ACHN (cell line): ENCODE measurements around the gene PPEF2.
"Not testable (repeated sequence)": the region's sequence is repeated elsewhere in the genome, so short reads cannot be mapped to it uniquely, and the experiment has no call there.

ENCODE experiments used
- DNase-seq: peaks from one replicate; pipeline ENCODE4 v3.0.0-alpha.2; 2015
- in situ Hi-C: cut with HindIII; loops from 2 replicates; pipeline ENCODE4 v1.10.0; 2017; ENCODE audit warnings: low sequenced_read_pairs, low pct_ligation_motif_present, low pct_unique_long_range_greater_than_20kb

PPEF2 gene, protein sequence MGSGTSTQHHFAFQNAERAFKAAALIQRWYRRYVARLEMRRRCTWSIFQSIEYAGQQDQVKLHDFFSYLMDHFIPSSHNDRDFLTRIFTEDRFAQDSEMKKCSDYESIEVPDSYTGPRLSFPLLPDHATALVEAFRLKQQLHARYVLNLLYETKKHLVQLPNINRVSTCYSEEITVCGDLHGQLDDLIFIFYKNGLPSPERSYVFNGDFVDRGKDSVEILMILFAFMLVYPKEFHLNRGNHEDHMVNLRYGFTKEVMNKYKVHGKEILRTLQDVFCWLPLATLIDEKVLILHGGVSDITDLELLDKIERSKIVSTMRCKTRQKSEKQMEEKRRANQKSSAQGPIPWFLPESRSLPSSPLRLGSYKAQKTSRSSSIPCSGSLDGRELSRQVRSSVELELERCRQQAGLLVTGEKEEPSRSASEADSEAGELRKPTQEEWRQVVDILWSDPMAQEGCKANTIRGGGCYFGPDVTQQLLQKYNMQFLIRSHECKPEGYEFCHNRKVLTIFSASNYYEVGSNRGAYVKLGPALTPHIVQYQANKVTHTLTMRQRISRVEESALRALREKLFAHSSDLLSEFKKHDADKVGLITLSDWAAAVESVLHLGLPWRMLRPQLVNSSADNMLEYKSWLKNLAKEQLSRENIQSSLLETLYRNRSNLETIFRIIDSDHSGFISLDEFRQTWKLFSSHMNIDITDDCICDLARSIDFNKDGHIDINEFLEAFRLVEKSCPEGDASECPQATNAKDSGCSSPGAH

GRCh38 chr4:75902352-75902751 is at the start of gene PPEF2:
Gene PPEF2 (minus strand): TSS chr4:75902452. CDS start chr4:75896325, 6,127 bp downstream.
- in situ Hi-C loops: no loop called here
- no peak for DNase-seq

DNA sequence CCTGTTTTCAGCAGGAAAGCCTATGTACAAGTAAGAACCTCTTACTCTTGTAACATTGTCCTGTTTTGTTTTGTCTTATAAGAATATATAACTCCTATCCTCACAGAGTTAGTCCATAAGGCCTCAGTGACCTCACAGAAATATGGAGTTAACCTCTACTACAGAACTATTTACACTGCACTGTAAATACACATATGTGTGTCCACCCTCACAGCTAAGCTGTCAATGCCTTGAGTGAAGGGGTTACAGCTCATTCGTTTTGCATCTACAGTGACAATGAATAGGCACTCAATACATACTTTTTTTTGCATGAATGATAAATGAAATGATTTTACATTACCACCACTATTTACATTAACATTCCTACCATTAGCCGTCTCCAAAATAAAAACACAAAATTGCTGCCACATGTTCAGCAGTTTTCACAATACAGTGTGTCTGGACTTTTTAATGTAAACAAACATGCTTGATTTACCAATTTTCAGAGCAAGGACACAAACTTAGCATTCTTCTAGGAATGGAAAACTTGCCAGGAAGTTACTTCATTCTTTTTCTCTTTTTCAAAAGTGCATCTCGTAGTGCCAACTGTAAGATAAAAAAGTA is 48.1 kb upstream of the PPEF2 start:
- no peak for DNase-seq
- in situ Hi-C loops: no loop called here

- DNase-seq: no peak
- in situ Hi-C loops: no loop called here
These were observed 46.7 kb upstream of the PPEF2 start for GRCh38 chr4:75948822-75949444.

DNA sequence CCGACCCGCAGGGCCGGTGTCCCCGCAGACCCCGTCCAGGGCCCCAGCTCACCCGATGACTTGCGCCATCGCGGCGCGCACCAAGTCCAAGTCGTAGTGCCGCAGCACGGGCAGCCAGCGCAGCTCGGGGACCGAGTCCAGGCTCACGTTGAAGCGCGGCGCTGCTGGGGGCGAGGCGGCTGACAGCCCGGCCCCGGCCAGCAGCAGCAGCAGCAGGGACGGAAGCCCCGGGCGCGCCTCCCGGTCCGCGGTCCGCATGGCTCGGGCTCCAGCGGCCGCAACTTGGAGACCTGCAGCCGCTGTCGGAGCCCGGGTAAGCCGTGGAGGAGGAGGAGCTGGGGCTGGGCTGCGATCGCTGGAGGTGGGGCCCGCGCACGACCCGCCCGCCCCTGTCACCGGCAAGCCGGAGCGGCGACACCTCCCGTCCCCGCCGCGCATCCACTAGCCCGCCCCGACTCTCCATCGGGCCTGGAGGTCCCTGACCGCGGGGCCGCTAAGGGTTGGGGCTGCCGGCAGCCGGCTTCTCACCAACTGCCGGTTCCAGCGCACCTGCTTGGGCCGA is 38.5 kb upstream of the PPEF2 start, which contains the start of gene NAAA:
NAAA (minus strand) TSS at position 322 of the 562 bp plus-strand sequence; CDS start at position 258, 64 bp downstream.
- DNase-seq: peak; percentile 56
- in situ Hi-C loops: no loop called here

DNA sequence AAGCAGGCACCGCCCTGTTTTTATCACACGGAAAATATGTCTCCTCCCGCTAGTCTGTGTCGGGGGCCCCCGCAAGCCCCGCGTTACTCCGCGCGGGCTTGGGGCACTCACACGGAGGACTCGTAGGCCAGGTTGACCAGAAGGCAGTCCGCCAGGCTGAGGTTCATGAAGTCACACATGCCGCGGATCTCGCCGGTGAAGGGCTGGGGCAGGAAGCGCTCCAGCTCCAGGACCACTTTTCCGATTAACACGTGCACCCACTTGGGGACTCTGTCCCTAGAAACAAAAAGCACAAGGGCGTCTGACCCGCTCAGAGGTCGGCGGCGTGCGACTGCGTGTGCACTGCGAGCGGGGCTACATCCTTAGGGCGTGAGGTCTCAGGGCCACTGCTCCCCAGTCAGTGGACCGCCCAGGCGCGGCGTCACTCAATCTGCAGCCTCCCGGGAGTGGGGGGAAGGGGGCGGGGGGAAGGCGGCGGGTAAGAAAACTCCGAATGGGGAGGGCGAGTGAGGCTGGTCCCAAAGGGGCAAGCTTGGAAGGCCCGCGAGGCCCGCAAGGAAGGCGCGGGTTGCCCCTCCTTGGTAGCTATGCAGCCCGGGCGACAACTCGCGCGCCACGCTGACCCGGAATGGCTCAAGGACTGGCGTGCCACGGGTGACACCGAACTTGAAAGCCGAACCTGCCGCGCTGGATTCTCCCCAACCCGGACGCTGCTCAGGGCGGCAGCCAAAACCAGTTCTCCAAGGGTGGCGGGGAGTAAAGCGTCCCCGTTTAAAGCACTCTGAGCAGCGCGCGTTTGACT is 37.8 kb upstream of the PPEF2 start:
- peak; percentile 70 for DNase-seq
- in situ Hi-C loops: no loop called here

DNA sequence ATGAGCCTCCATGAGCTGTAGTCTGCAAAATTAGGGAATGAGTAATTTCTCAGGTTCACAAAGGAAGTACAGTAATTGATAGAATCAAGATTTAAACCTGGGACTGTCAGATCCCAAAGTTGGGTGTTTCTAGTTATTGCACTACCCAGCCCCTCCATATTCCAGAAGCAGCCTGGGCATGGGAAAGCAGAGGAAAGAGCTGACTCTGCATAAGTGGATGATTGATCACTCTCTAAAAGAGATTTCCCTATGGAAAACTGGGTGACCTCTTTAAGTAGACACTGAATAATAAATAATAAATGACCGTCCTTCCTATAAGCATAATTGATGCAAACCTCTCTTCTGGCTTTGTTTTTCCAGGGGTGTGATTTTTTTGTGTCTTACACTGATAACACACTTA is 33.4 kb upstream of the PPEF2 start:
- DNase-seq: no peak
- in situ Hi-C loops: no loop called here

DNA sequence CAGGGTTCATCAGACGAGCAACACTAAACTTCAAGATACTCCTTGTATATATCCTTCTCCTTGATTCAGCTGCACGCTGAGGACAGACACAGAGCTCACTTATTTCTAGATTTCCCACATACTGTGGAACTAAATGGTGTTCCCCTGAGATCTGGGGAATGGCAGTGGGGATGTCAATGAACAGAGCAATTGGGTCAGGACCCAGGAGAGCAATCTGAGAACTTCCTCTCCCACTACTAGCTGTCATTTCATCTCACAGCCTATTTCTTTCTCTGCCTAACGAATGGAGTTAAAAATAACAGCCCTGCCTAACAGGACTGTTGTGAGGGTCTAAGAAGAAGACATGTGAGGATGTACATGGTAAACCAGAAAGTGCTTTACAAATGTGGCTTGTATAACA is 27.9 kb upstream of the PPEF2 start:
- no peak for DNase-seq
- in situ Hi-C loops: no loop called here

DNA sequence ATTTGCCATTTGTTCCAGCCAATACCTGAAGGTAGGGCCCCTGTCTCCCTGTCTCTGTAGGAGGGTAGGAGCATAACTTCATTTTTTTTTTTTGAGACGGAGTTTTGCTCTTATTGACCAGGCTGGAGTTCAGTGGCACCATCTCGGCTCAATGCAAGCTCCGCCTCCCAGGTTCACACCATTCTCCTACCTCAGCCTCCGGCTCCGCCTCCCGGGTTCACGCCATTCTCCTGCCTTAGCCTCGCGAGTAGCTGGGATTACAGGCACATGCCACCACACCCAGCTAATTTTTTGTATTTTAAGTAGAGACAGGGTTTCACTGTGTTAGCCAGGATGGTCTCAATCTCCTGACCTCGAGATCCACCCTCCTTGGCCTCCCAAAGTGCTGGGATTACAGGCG is 22.7 kb upstream of the PPEF2 start:
- DNase-seq, in situ Hi-C loops: not testable (repeated sequence)

DNA sequence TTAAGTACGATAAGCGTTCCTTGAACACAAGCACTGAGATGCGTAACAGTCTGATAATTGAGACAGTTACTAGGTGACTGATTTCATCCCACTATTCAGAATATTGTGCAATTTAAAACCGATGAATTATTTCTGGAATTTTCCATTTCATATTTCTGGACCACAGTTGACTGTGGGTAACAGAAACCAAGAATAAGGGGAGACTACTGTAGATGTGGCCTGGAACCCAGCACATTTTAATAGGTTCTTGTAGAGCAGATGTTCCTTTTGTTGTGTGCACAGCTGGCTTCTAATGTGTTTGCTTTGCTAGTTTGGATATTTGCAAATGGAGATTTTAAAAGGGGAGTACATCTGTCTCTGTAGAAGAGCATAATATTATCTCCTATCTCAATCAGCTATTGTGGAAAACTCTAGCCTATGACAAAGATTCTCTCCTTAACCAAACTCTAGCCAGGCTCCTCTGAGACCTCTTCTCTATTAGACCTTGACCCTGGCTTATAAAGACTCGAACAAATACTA is 22.1 kb upstream of the PPEF2 start:
- DNase-seq: no peak
- in situ Hi-C loops: no loop called here

DNA sequence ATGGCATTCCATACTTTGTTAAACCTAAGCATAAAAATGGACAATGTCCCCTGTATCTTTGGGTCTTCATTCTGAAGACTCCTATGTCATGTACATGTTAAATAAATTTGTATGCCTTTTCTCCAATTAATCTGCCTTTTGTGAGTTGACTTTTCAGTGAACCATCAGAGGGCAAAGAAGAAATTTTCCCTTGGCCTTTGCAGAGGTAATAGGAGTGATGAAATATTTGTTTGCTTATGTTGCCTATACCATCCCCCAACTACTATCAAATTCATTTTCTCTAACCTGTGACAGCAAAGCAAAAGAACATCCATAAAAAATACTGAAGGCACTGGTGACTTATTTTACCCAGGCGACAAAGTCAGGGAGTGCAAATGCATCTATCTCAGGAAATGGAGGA is 20.3 kb upstream of the PPEF2 start:
- in situ Hi-C loops: no loop called here
- DNase-seq: no peak

DNA sequence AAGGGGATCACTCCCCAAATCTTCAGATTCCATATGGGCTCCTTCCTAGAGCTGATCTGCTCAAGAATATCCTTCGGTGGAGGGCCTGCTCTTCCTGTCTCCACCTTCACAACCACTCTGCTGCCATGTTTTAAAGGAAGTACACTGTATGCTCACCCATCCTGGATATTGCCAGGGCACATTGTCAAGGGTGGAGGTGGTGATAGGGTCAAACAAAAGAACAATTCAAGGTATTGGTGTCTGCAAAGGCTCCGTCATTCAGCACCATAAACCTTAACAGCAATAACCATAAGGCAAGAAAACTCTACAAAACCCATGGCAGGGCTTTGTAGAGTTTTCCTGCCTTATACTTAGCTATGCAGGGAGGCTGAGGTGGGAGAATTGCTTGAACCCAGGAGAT is 19.7 kb upstream of the PPEF2 start:
- in situ Hi-C loops: no loop called here
- DNase-seq: no peak

DNA sequence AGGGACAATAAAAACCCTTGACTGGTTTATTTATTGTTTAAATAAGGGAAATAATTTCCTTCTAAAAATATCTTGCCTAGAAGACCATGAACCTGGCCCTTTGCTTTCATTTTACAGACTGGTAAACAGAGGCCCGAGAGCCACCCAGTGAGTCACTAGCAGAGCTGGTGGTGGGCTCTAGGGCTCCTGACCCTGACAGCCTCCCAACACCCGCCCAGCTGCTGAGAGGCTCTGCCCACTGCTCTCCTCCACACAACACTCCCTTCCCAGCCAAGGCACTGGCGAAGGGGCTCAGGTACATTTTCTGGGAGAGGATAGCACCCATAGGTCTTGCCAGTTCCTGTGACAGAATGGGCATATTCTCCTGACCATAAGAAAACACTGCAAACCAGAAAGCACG is 18.1 kb upstream of the PPEF2 start:
- DNase-seq: no peak
- in situ Hi-C loops: no loop called here

- in situ Hi-C loops: no loop called here
- DNase-seq: no peak
These were observed 17.7 kb upstream of the PPEF2 start for GRCh38 chr4:75919920-75920319.

- in situ Hi-C loops: no loop called here
These were observed 13.9 kb upstream of the PPEF2 start for GRCh38 chr4:75916091-75916661.

GRCh38 chr4:75912968-75913367 is 10.7 kb upstream of the PPEF2 start:
- in situ Hi-C loops: no loop called here
- no peak for DNase-seq

More at GRCh38 chr4:75916091-75916661, 13.9 kb upstream of the PPEF2 start:
- peak; percentile 51 for DNase-seq

- in situ Hi-C loops, DNase-seq: not testable (repeated sequence)
These were observed 8.6 kb upstream of the PPEF2 start for GRCh38 chr4:75910831-75911230.

DNA sequence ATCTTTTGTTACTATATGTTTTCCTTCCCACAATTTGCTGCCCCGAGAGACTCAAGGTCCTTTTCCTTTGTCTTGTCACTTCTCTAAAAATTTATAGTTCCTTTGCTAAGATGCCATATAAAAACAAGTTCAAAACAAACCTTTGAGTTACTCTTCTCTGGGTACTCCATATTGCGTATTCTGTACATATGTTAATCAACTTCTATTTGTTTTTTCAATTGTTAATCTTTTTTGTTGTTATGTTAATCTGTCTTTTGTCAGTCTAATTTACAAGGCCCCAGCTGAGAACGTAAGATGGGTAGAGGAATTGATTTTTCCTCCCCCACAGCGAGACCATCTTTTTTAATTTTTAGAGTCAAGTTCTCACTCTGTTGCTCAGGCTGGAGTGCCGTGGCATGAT is 7.2 kb upstream of the PPEF2 start:
- in situ Hi-C loops: no loop called here
- DNase-seq: no peak
